Tibial nerve (tissue), 4 donors: ENCODE data around the gene AMBP. TPM values are rescaled to one million over a fixed set of nuclear protein-coding genes. Genes with fewer than 3 reads are reported as not detected.
"Not testable (repeated sequence)": the region's sequence is repeated elsewhere in the genome, so short reads cannot be mapped to it uniquely, and the experiment has no call there.

ENCODE experiments used
- DNase-seq, 2 donors: peaks; one replicate each; pipeline ENCODE4 v3.0.0-alpha.2; 2019; ENCODE audit warnings: low spot score in 2 of 2
- H3K27ac ChIP-seq, 4 donors: fragments of 200-600 bp; sonication (generic) in 3 of 4; one replicate each; pipeline ENCODE4 v1.5.1; 2017 to 2019; ENCODE audit warnings: mild to moderate bottlenecking in 1 of 4
- H3K27me3 ChIP-seq, 2 donors: fragments of 200-600 bp; sonication (generic) in 1 of 2; one replicate each; pipeline versions ENCODE4 v1.5.1 to v1.6.0; 2017 to 2019
- H3K36me3 ChIP-seq, 3 donors: fragments of 200-600 bp; sonication (generic); one replicate each; pipeline ENCODE4 v1.5.1; 2018 to 2019
- H3K4me1 ChIP-seq, 4 donors: fragments of 200-600 bp; sonication (generic) in 3 of 4; one replicate each; pipeline ENCODE4 v1.5.1; 2017 to 2019
- H3K4me3 ChIP-seq, 4 donors: fragments of 200-600 bp; sonication (generic) in 3 of 4; one replicate each; pipeline ENCODE4 v1.5.1; 2017 to 2019; ENCODE audit warnings: mild to moderate bottlenecking in 1 of 4, moderate library complexity in 1 of 4
- H3K9me3 ChIP-seq, 4 donors: fragments of 200-600 bp; sonication (generic) in 3 of 4; one replicate each; pipeline ENCODE4 v1.5.1; 2017 to 2019
- EP300 ChIP-seq, 2 donors: sonication (generic); formaldehyde crosslinking; IDR thresholded peaks; one replicate each; pipeline ENCODE4 v1.6.1; 2017; ENCODE audit warnings: antibody characterized with exemption in 2 of 2, mild to moderate bottlenecking in 1 of 2
- POLR2A ChIP-seq, 2 donors: fragments of 450-650 bp; IDR thresholded peaks; one replicate each; pipeline ENCODE4 v1.6.1; 2017; ENCODE audit warnings: antibody characterized with exemption in 2 of 2, mild to moderate bottlenecking in 2 of 2, moderate library complexity in 2 of 2
- WGBS, 2 donors: methylation state at CpG; one replicate each; pipeline ENCODE4 v1.1.5; 2018; 5-methylcytosine and 5-hydroxymethylcytosine counted together
- total RNA-seq, 4 donors: library from RNA; depleted of rRNA; stranded (reverse); fragments of >200 nt; gene quantifications; one replicate each; pipeline ENCODE4 v1.1.0, GENCODE V29; 2016
- TF ChIP-seq, protein P1 (sequence below), 5 experiments: fragments of 200-600 bp in 3 of 5; fragments of 450-650 bp in 2 of 5; sonication (generic) in 3 of 5; IDR thresholded peaks; one replicate each; pipeline ENCODE4 v1.5.1; 2016 to 2019; ENCODE audit warnings: antibody characterized with exemption in 5 of 5, mild to moderate bottlenecking in 3 of 5, moderate library complexity in 2 of 5

Gene AMBP
- total RNA-seq, 4 donors from 2014 or later, result not detected

DNA sequence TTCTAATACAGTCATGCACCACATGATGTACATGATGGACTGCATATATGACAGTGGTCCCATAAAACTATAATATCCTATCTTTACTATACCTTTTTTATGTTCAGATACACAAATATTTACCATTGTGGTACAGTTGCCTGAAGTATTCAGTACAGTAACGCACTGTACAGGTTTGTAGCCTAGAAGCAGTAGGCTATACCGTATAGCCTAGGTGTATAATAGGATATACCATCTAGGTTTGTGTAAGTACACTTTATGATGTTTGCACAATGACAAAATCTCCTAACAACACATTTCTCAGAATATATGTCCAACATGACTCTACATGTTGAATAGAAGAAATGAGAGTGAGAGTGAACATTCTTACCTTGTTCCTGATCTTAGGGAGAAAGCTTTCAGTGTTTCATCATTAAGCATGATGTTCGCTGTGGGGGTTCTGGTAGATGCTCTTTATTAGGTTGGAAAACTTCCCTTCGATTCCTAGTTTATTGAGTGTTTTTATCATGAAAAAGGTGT, 31.8 kb downstream of the AMBP start:
- H3K27ac ChIP-seq, result no peak overlapping the region

DNA sequence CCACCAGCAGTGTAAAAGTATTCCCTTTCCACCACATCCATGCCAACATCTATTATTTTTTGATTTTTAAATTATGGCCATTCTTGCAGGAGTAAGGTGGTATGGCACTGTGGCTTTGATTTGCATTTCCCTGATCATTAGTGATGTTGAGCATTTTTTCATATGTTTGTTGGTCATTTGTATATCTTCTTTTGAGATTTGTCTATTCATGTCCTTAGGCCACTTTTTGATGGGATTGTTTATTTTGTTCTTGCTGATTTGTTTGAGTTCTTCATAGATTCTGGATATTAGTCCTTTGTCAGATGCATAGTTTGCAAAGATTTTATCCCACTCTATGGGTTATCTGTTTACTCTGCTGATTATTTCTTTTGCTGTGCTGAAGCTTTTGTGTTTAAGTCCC, 34.4 kb downstream of the AMBP start:
- not testable (repeated sequence) for DNase-seq, H3K27me3 ChIP-seq, H3K4me3 ChIP-seq, H3K27ac ChIP-seq, H3K4me1 ChIP-seq
- peaks cover 0 to 11% (median 0%) of the 10 kb centered on the region in 4 donors for H3K9me3 ChIP-seq
- H3K36me3 ChIP-seq, result peaks cover 0 to 70% (median 0%) of the 10 kb centered on the region in 3 donors

More for the DNA sequence above, 31.8 kb downstream of the AMBP start:
- no peak for TF ChIP-seq EP300 (IDR thresholded peaks at IDR 0.05)
- TF ChIP-seq, protein P1, sequence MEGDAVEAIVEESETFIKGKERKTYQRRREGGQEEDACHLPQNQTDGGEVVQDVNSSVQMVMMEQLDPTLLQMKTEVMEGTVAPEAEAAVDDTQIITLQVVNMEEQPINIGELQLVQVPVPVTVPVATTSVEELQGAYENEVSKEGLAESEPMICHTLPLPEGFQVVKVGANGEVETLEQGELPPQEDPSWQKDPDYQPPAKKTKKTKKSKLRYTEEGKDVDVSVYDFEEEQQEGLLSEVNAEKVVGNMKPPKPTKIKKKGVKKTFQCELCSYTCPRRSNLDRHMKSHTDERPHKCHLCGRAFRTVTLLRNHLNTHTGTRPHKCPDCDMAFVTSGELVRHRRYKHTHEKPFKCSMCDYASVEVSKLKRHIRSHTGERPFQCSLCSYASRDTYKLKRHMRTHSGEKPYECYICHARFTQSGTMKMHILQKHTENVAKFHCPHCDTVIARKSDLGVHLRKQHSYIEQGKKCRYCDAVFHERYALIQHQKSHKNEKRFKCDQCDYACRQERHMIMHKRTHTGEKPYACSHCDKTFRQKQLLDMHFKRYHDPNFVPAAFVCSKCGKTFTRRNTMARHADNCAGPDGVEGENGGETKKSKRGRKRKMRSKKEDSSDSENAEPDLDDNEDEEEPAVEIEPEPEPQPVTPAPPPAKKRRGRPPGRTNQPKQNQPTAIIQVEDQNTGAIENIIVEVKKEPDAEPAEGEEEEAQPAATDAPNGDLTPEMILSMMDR (IDR thresholded peaks at IDR 0.05), result no peak
- no peak for TF ChIP-seq POLR2A (IDR thresholded peaks at IDR 0.05)
- Histone ChIP-seq H3K4me3 (no peak overlapping the region), H3K4me1 (no peaks in the 10 kb centered on the region), H3K27me3 (no peaks in the 10 kb centered on the region), H3K36me3 (peaks cover 0 to 79% (median 0%) of the 10 kb centered on the region in 3 donors), H3K9me3 (peaks cover 0 to 11% (median 0%) of the 10 kb centered on the region in 4 donors)
- no peak for DNase-seq
- WGBS, 2 donors, result 95 to 97% methylated on average over 4 of the region's 4 CpGs

DNA sequence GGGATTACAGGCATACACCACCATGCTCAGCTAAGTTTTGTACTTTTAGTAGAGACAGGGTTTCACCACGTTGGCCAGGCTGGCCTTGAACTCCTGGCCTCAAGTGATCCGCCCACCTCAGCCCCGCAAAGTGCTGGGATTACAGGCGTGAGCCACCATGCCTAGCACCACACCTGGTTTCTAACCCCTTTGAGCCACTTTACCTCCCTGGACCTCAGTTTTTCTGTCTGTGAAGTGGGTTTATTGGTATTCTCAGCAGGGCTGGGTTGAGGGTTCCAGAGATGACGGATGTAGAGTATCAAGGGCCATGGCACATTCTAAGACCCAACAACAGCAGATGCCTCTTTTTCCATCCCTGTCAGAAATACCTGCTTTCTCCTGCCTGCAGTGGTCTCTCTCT, 38.6 kb downstream of the AMBP start:
- no peak for TF ChIP-seq POLR2A (IDR thresholded peaks at IDR 0.05)
- TF ChIP-seq, protein P1 (IDR thresholded peaks at IDR 0.05), result no peak
- no peak for TF ChIP-seq EP300 (IDR thresholded peaks at IDR 0.05)
- H3K9me3 ChIP-seq, result peaks cover 0 to 26% (median 0%) of the 10 kb centered on the region in 4 donors
- H3K27me3 ChIP-seq, result no peaks in the 10 kb centered on the region
- no peak overlapping the region for H3K27ac ChIP-seq
- H3K4me1 ChIP-seq, result no peaks in the 10 kb centered on the region
- DNase-seq, result peak in 1 of 2 donors; percentile 1
- H3K36me3 ChIP-seq, result peaks cover 2 to 89% (median 4%) of the 10 kb centered on the region in 3 donors
- 93 to 94% methylated on average over 5 of the region's 5 CpGs for WGBS, 2 donors
- no peak overlapping the region for H3K4me3 ChIP-seq

DNA sequence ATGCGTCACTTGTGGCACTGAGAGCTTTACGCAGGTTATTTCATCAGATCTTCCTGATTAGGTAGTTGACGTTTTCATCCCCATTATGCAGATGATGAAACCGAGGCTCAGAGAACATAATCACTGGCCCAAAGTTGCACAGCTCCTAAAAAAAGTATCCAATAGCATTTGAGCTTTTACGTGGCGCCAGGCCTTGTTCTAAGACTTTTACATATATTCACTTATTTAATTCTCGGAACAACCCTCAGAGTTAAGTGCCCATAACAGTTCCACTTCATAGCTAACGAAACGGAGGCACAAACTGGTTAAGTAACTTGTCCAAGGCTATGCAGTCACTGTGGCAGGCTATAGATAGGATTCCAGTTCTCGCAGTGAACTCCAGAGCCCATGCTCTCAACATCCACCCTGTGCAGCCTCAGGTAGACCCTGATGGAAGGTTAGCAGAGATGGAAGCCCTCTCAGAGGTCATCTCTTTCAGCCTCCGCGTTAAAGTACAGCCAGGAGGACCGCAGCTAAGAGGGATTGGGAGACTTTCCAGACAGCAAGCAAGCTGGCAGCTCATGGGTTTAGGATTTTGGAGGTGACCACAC, 39.3 kb downstream of the AMBP start:
- Histone ChIP-seq H3K4me1 (no peaks in the 10 kb centered on the region), H3K36me3 (peaks cover 2 to 89% (median 4%) of the 10 kb centered on the region in 3 donors), H3K27me3 (no peaks in the 10 kb centered on the region), H3K27ac (no peak overlapping the region), H3K4me3 (no peak overlapping the region), H3K9me3 (peaks cover 0 to 21% (median 0%) of the 10 kb centered on the region in 4 donors)
- TF ChIP-seq EP300 (IDR thresholded peaks at IDR 0.05) (no peak), POLR2A (IDR thresholded peaks at IDR 0.05) (no peak)
- TF ChIP-seq, protein P1 (IDR thresholded peaks at IDR 0.05), result no peak
- 92 to 94% methylated on average over 13 of the region's 13 CpGs for WGBS, 2 donors
- no peak for DNase-seq

DNA sequence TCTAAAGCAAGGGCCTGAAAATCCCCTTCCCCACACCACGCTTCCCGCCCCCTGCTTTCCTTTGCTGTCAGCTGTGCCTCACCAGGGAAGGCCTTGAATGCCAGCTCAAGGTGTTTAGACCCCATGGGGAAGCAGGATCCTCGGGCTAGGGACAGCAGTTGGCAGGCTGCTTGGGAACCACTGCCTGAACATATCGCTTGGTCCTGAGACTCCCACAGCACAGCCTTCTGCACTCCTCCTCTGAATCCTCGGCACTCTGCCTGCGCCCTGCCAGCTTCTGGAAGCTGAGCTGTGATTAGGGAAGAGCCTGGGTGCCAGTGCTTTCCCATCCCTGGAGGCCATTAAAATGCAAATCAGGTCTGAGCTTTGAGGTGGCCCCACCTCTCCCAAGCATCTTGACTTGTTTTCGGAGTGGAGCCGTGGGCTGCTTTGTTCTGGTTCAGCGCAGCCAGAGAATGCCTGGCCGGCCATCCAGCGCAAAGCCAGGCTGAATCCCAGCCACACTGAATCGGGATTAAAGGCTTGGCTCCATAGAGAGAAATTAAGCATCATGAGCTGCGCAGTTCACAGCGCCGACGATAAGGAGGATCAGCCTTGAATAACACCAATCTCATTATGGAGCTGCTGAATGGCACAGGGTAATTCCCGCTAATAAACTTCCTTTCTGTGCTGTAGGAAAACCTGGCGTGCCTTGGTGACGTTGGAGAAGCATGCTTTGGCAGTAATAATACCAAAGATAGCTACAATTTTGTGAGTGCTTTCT, 40.0 kb downstream of the AMBP start:
- peaks cover 2 to 89% (median 4%) of the 10 kb centered on the region in 3 donors for H3K36me3 ChIP-seq
- 67 to 76% methylated on average over 19 of the region's 19 CpGs for WGBS, 2 donors

More for the DNA sequence above, 40.0 kb downstream of the AMBP start:
- Histone ChIP-seq H3K27me3 (no peaks in the 10 kb centered on the region), H3K4me3 (no peak overlapping the region), H3K27ac (no peak overlapping the region), H3K9me3 (peaks cover 0 to 15% (median 0%) of the 10 kb centered on the region in 4 donors), H3K4me1 (no peaks in the 10 kb centered on the region)
- DNase-seq, result no peak
- TF ChIP-seq, protein P1 (IDR thresholded peaks at IDR 0.05), result no peak
- TF ChIP-seq POLR2A (IDR thresholded peaks at IDR 0.05), result no peak
